Endothelial cell of umbilical vein (primary cell): ENCODE measurements around the gene SRRM2. TPM values are rescaled to one million over a fixed set of nuclear protein-coding genes. Genes with fewer than 3 reads are reported as not detected.

ENCODE experiments used
- BruUV-seq: library from RNA; stranded (reverse); fragments of 400-500 nt; replicated peaks from 2 replicates; lab custom pipeline; 2021; lab: Mats Ljungman, UMichigan
- CTCF ChIA-PET: fragments of 300-600, 350-600 bp; sonication (Branson Sonifier 250); formaldehyde crosslinking; loops from one replicate; lab custom pipeline; 2021; ENCODE audit warnings: antibody characterized with exemption, inconsistent platforms; lab: Charles Lee
- POLR2A ChIA-PET: fragments of 300-600, 350-600 bp; sonication (Branson Sonifier 250); formaldehyde crosslinking; loops from one replicate; lab custom pipeline; 2021; ENCODE audit warnings: antibody characterized with exemption, inconsistent platforms; lab: Charles Lee
- DNase-seq: peaks from one replicate; pipeline ENCODE4 v3.0.0-alpha.2; 2011; ENCODE audit warnings: low read depth, low spot score
- FAIRE-seq: peaks from 2 replicates; lab custom pipeline; 2011; peaks lifted over from hg19 to GRCh38; lab: Jason Lieb, UNC
- H2AFZ ChIP-seq: 2 replicates; pipeline ENCODE4 v1.6.0; 2012; ENCODE audit warnings: low read depth, low read length, control low read depth, inconsistent platforms
- H3K27ac ChIP-seq: 2 replicates; pipeline ENCODE4 v1.5.1; 2011; ENCODE audit warnings: low read depth, mild to moderate bottlenecking, control low read depth, low read length, moderate library complexity; ENCODE audit not compliant: insufficient read depth
- H3K27me3 ChIP-seq, 2 experiments: 2 replicates each; pipeline versions ENCODE4 v1.6.0 to v1.6.1; 2011; ENCODE audit warnings: low read length in 2 of 2, mixed read lengths in 1 of 2; ENCODE audit not compliant: control insufficient read depth in 2 of 2, insufficient read depth in 2 of 2
- H3K36me3 ChIP-seq, 2 experiments: 2 replicates in 1 of 2; 3 replicates in 1 of 2; pipeline ENCODE4 v1.5.1; 2011; ENCODE audit warnings: low read length in 2 of 2, mild to moderate bottlenecking in 1 of 2, moderate library complexity in 1 of 2; ENCODE audit not compliant: control insufficient read depth in 2 of 2, insufficient read depth in 2 of 2; ENCODE audit errors: extremely low read depth in 1 of 2
- H3K4me1 ChIP-seq: 3 replicates; pipeline ENCODE4 v1.5.1; 2011; ENCODE audit warnings: mild to moderate bottlenecking, low read length; ENCODE audit not compliant: control insufficient read depth, insufficient read depth; ENCODE audit errors: extremely low read depth
- H3K4me2 ChIP-seq: 2 replicates; pipeline ENCODE4 v1.6.1; 2011; ENCODE audit warnings: low read length, control low read depth, mixed read lengths; ENCODE audit not compliant: insufficient read depth
- H3K4me3 ChIP-seq, 3 experiments: fragments of 200-600 bp in 1 of 3; sonication (generic), shearing (Covaris generic) in 1 of 3; replicated peaks in 1 of 3; 2 replicates each; pipeline ENCODE4 v1.5.1; 2011 to 2016; ENCODE audit warnings: control low read depth in 3 of 3, low read length in 3 of 3, mild to moderate bottlenecking in 2 of 3, inconsistent platforms in 1 of 3, low read depth in 1 of 3, moderate library complexity in 1 of 3; ENCODE audit not compliant: insufficient read depth in 1 of 3
- H3K79me2 ChIP-seq: 2 replicates; pipeline ENCODE4 v1.6.0; 2012; ENCODE audit warnings: low read length, inconsistent platforms; ENCODE audit not compliant: control insufficient read depth, insufficient read depth
- H3K9ac ChIP-seq: replicated peaks from 2 replicates; pipeline ENCODE3; 2011; ENCODE audit warnings: low read length, control low read depth; ENCODE audit not compliant: insufficient read depth; ENCODE audit errors: extremely low read depth
- H3K9me1 ChIP-seq: replicated peaks from 3 replicates; pipeline ENCODE4 v1.6.0; 2011; ENCODE audit warnings: mild to moderate bottlenecking, low read length; ENCODE audit not compliant: control insufficient read depth, insufficient read depth; ENCODE audit errors: extremely low read depth
- H3K9me3 ChIP-seq: replicated peaks from 2 replicates; pipeline ENCODE4 v1.5.1; 2012; ENCODE audit warnings: low read length, inconsistent platforms; ENCODE audit not compliant: control insufficient read depth, insufficient read depth
- H4K20me1 ChIP-seq: replicated peaks from 2 replicates; pipeline ENCODE3; 2011; ENCODE audit warnings: mild to moderate bottlenecking, low read length; ENCODE audit not compliant: control insufficient read depth, insufficient read depth; ENCODE audit errors: extremely low read depth
- CTCF ChIP-seq, 2 donors: IDR thresholded peaks; 1 replicate in 1 of 2; 2 replicates in 1 of 2; pipeline ENCODE4 v1.5.1; 2011; ENCODE audit warnings: low read length in 2 of 2, mild to moderate bottlenecking in 2 of 2, moderate library complexity in 2 of 2, control low read depth in 1 of 2, inconsistent platforms in 1 of 2, low read depth in 1 of 2; ENCODE audit not compliant: insufficient read depth in 1 of 2; ENCODE audit errors: extremely low read depth in 1 of 2
- EZH2 ChIP-seq: IDR thresholded peaks from 2 replicates; pipeline ENCODE4 v1.6.1; 2012; ENCODE audit warnings: borderline replicate concordance, low read depth, mild to moderate bottlenecking, moderate library complexity, low read length, inconsistent platforms; ENCODE audit not compliant: severe bottlenecking
- FOS ChIP-seq: IDR thresholded peaks from 2 replicates; pipeline ENCODE4 v1.6.1; 2011; ENCODE audit warnings: mild to moderate bottlenecking, low read length, moderate library complexity, borderline replicate concordance; ENCODE audit not compliant: insufficient read depth
- GATA2 ChIP-seq: IDR thresholded peaks from 2 replicates; pipeline ENCODE4 v1.7.0; 2011; ENCODE audit warnings: low read depth, mild to moderate bottlenecking, moderate library complexity, mixed read lengths, low read length; ENCODE audit not compliant: insufficient read length, insufficient read depth
- JUN ChIP-seq: IDR thresholded peaks from 2 replicates; pipeline ENCODE4 v1.6.1; 2011; ENCODE audit warnings: borderline replicate concordance, low read depth; ENCODE audit not compliant: insufficient read length, insufficient read depth
- MAX ChIP-seq: IDR thresholded peaks from 2 replicates; pipeline ENCODE4 v1.6.1; 2011; ENCODE audit not compliant: insufficient read depth, insufficient read length
- MYC ChIP-seq: IDR thresholded peaks from one replicate; pipeline ENCODE4 v1.6.1; 2011; ENCODE audit warnings: mild to moderate bottlenecking, low read depth, low read length
- POLR2A ChIP-seq: IDR thresholded peaks from 2 replicates; pipeline ENCODE4 v1.6.1; 2012; ENCODE audit warnings: low read depth, mild to moderate bottlenecking, control low read depth, low read length
- POLR2AphosphoS5 ChIP-seq: IDR thresholded peaks from 2 replicates; pipeline ENCODE4 v1.6.1; 2012; ENCODE audit warnings: low read depth, mild to moderate bottlenecking, control low read depth, low read length, moderate library complexity; ENCODE audit not compliant: insufficient read depth
- dilution Hi-C: fragments of 300-500 bp; cut with MboI; formaldehyde crosslinking; loops from one replicate; pipeline ENCODE4 v1.15.0; 2019; ENCODE audit warnings: low sequenced_read_pairs; ENCODE audit not compliant: extremely low pct_ligation_motif_present
- intact Hi-C: fragments of 100-400 bp; cut with micrococcal nuclease; formaldehyde crosslinking; loops from one replicate; pipeline ENCODE4 v1.10.0; 2022
- polyA plus RNA-seq, 4 experiments: library from polyadenylated mRNA; depleted of rRNA in 3 of 4; stranded (reverse) in 3 of 4; unstranded in 1 of 4; fragments of >200 nt; gene quantifications; 2 replicates each; pipeline versions ENCODE4 v1.2.1 to v1.2.3, GENCODE V29; 2011 to 2012; ENCODE audit warnings: missing spikeins in 1 of 4
- total RNA-seq: library from RNA; stranded (reverse); gene quantifications from 2 replicates; pipeline ENCODE4 v1.2.3, GENCODE V29; 2021

SRRM2 gene
- total and polyA plus RNA-seq, 2 donors (not counting 3 experiments of a cell fraction or from before 2014, with no cell fraction given): 270 to 483 TPM

GRCh38 chr16:2775131-2775716, 22.8 kb downstream of the SRRM2 start:
- dilution Hi-C loops (no loop called here), intact Hi-C loops (loop anchor here (5.0 to 10.0 kb wide), 3 partner anchors 60 to 142 kb away; partner anchors contain the start of genes KCTD5 and ZG16B)
- BruUV-seq: no TSS peak
- Histone ChIP-seq H3K79me2 (peaks cover 18% of the 10 kb centered on the region), H4K20me1 (no peaks in the 10 kb centered on the region), H3K27ac (no peak overlapping the region), H3K27me3 (no peaks in the 10 kb centered on the region), H2AFZ (no peak overlapping the region), H3K9ac (no peak overlapping the region), H3K9me3 (no peaks in the 10 kb centered on the region), H3K4me1 (peaks cover 8% of the 10 kb centered on the region), H3K36me3 (peaks cover 3 to 22% of the 10 kb centered on the region in 2 experiments), H3K4me2 (peak overlapping the region; percentile 82), H3K9me1 (no peaks in the 10 kb centered on the region), H3K4me3 (no peak overlapping the region)
- TF ChIP-seq JUN: no peak
- POLR2A ChIA-PET: no interaction called here
- DNase-seq (no peak), FAIRE-seq (no peak)
- CTCF ChIA-PET: interaction anchor here (1.1 to 4.5 kb wide), 3 partner anchors 64 to 152 kb away, joined by 3 to 20 read pairs (median 8); no protein-coding TSS in a partner anchor

GRCh38 chr16:2775765-2776499, 23.5 kb downstream of the SRRM2 start:
- BruUV-seq: TSS peak; percentile 16

More at GRCh38 chr16:2775765-2776499, 23.5 kb downstream of the SRRM2 start:
- peak overlapping the region; percentile 54 for H3K9ac ChIP-seq
- H3K4me3 ChIP-seq: peak overlapping the region; percentile 41 to 96 (median 65)
- peaks cover 2 to 17% of the 10 kb centered on the region in 2 experiments for H3K36me3 ChIP-seq
- no peak overlapping the region for H2AFZ ChIP-seq
- FAIRE-seq (peak; percentile 55), DNase-seq (peak; percentile 7)
- TF ChIP-seq EZH2: no peak
- no peak for TF ChIP-seq MAX
- TF ChIP-seq POLR2AphosphoS5: no peak
- TF ChIP-seq POLR2A: no peak
- TF ChIP-seq GATA2: no peak
- TF ChIP-seq FOS: no peak
- no peak for TF ChIP-seq MYC
- no peak for TF ChIP-seq JUN
- no peak for TF ChIP-seq CTCF (IDR thresholded peaks at IDR 0.05; ENCODE audit: extremely low read depth in 1 of 2, insufficient read depth in 1 of 2, low read depth in 1 of 2, low read length in 2 of 2)
- H3K79me2 ChIP-seq: peaks cover 18% of the 10 kb centered on the region
- intact Hi-C loops: loop anchor here (5.0 to 10.0 kb wide), 3 partner anchors 59 to 141 kb away; partner anchors contain the start of genes KCTD5 and ZG16B
- H3K27ac ChIP-seq: no peak overlapping the region
- H3K4me2 ChIP-seq: peak overlapping the region; percentile 82
- CTCF ChIA-PET: interaction anchor here (1.5 to 4.5 kb wide), 2 partner anchors 63 to 92 kb away, joined by 8 to 20 read pairs; no protein-coding TSS in a partner anchor
- no peaks in the 10 kb centered on the region for H4K20me1 ChIP-seq
- H3K9me1 ChIP-seq: no peaks in the 10 kb centered on the region
- dilution Hi-C loops: no loop called here
- POLR2A ChIA-PET: no interaction called here
- peaks cover 8% of the 10 kb centered on the region for H3K4me1 ChIP-seq
- no peaks in the 10 kb centered on the region for H3K9me3 ChIP-seq
- no peaks in the 10 kb centered on the region for H3K27me3 ChIP-seq
